IMR-90 (cell line): ENCODE data around the gene CDH1. TPM values are rescaled to one million over a fixed set of nuclear protein-coding genes. Genes with fewer than 3 reads are reported as not detected.

Source experiments
- ATAC-seq: fragments of 200-7000 bp; cut with Tn5 transposase; 2 replicates; pipeline ENCODE4 v1.9.1; 2020; ENCODE audit warnings: low read depth, mild to moderate bottlenecking, moderate library complexity
- BruUV-seq: library from RNA; stranded (reverse); fragments of 400-500 nt; replicated peaks from 2 replicates; lab custom pipeline; 2021; lab: Mats Ljungman, UMichigan
- CTCF ChIA-PET: fragments of 300-600 bp; formaldehyde crosslinking; extraction: SDS; loops from one replicate; lab custom pipeline; 2021; ENCODE audit warnings: antibody characterized with exemption; lab: Yijun Ruan, JAX
- POLR2A ChIA-PET: fragments of 300-600 bp; sonication (Branson Sonifier 250); formaldehyde crosslinking; loops from one replicate; lab custom pipeline; 2022; ENCODE audit warnings: antibody characterized with exemption; ENCODE audit not compliant: unreplicated experiment; lab: Charles Lee
- DNase-seq: peaks from one replicate; pipeline ENCODE4 v3.0.0; 2013
- H2AFZ ChIP-seq: replicated peaks from 2 replicates; pipeline ENCODE3; 2013; ENCODE audit warnings: low read length, mild to moderate bottlenecking; ENCODE audit not compliant: poor library complexity
- H2AK5ac ChIP-seq: 2 replicates; pipeline ENCODE4 v1.6.1; 2013; ENCODE audit warnings: low read depth, low read length, inconsistent platforms
- H2AK9ac ChIP-seq: replicated peaks from 2 replicates; pipeline ENCODE3; 2013; ENCODE audit warnings: mild to moderate bottlenecking, low read depth, low read length, moderate library complexity; ENCODE audit not compliant: poor library complexity
- H2BK120ac ChIP-seq: 2 replicates; pipeline ENCODE4 v1.6.1; 2013; ENCODE audit warnings: low read depth, low read length, inconsistent platforms
- H2BK15ac ChIP-seq: 3 replicates; pipeline ENCODE4 v1.6.1; 2013; ENCODE audit warnings: low read depth, low read length, inconsistent platforms
- H2BK20ac ChIP-seq: 2 replicates; pipeline ENCODE4 v1.6.1; 2013; ENCODE audit warnings: low read depth, mild to moderate bottlenecking, inconsistent platforms, low read length, moderate library complexity
- H2BK5ac ChIP-seq: 2 replicates; pipeline ENCODE4 v1.6.1; 2013; ENCODE audit warnings: mild to moderate bottlenecking, low read depth, low read length, inconsistent platforms; ENCODE audit not compliant: poor library complexity, severe bottlenecking
- H3K14ac ChIP-seq: replicated peaks from 2 replicates; pipeline ENCODE4 v1.6.1; 2013; ENCODE audit warnings: low read depth, low read length, inconsistent platforms
- H3K18ac ChIP-seq: 2 replicates; pipeline ENCODE4 v1.6.1; 2013; ENCODE audit warnings: low read depth, low read length, control low read depth
- H3K23ac ChIP-seq: 2 replicates; pipeline ENCODE4 v1.6.1; 2013; ENCODE audit warnings: low read depth, low read length, inconsistent platforms
- H3K27ac ChIP-seq: 2 replicates; pipeline ENCODE4 v1.5.1; 2013; ENCODE audit warnings: mild to moderate bottlenecking, control low read depth, low read length; ENCODE audit not compliant: insufficient read depth
- H3K27me3 ChIP-seq: 2 replicates; pipeline ENCODE4 v1.6.1; 2013; ENCODE audit warnings: low read length; ENCODE audit not compliant: control insufficient read depth, insufficient read depth
- H3K36me3 ChIP-seq: 2 replicates; pipeline ENCODE4 v1.6.1; 2013; ENCODE audit warnings: low read length, mixed read lengths; ENCODE audit not compliant: control insufficient read depth, insufficient read depth
- H3K4ac ChIP-seq: 2 replicates; pipeline ENCODE4 v1.6.1; 2013; ENCODE audit warnings: low read depth, low read length, inconsistent platforms
- H3K4me1 ChIP-seq: 2 replicates; pipeline ENCODE4 v1.6.1; 2013; ENCODE audit warnings: low read length, mixed read lengths; ENCODE audit not compliant: control insufficient read depth, insufficient read depth
- H3K4me2 ChIP-seq: 2 replicates; pipeline ENCODE4 v1.6.1; 2013; ENCODE audit warnings: low read depth, mild to moderate bottlenecking, control low read depth, low read length, moderate library complexity
- H3K4me3 ChIP-seq: 2 replicates; pipeline ENCODE4 v1.5.1; 2013; ENCODE audit warnings: low read depth, mild to moderate bottlenecking, control low read depth, low read length, moderate library complexity; ENCODE audit not compliant: insufficient read depth
- H3K56ac ChIP-seq: 2 replicates; pipeline ENCODE4 v1.6.1; 2013; ENCODE audit warnings: low read length, inconsistent platforms; ENCODE audit not compliant: insufficient read depth; ENCODE audit errors: extremely low read depth
- H3K79me1 ChIP-seq, 2 experiments: 2 replicates each; pipeline ENCODE4 v1.6.1; 2013; ENCODE audit warnings: low read length in 2 of 2, inconsistent platforms in 1 of 2, low read depth in 1 of 2
- H3K9ac ChIP-seq: 2 replicates; pipeline ENCODE4 v1.6.1; 2013; ENCODE audit warnings: low read depth, low read length, control low read depth
- H3K9me1 ChIP-seq: 2 replicates; pipeline ENCODE4 v1.6.1; 2013; ENCODE audit warnings: low read length, inconsistent platforms; ENCODE audit not compliant: insufficient read depth
- H3K9me3 ChIP-seq: 2 replicates; pipeline ENCODE4 v1.6.1; 2013; ENCODE audit warnings: low read length; ENCODE audit not compliant: control insufficient read depth, insufficient read depth
- H4K20me1 ChIP-seq: 2 replicates; pipeline ENCODE4 v1.6.1; 2013; ENCODE audit warnings: low read length, inconsistent platforms; ENCODE audit not compliant: insufficient read depth
- H4K5ac ChIP-seq: 2 replicates; pipeline ENCODE4 v1.6.1; 2013; ENCODE audit warnings: mild to moderate bottlenecking, low read depth, low read length, control low read depth
- H4K8ac ChIP-seq, 2 experiments: 2 replicates each; pipeline ENCODE4 v1.6.1; 2013; ENCODE audit warnings: low read depth in 2 of 2, low read length in 2 of 2, control low read depth in 1 of 2, inconsistent platforms in 1 of 2
- H4K91ac ChIP-seq: 2 replicates; pipeline ENCODE4 v1.6.1; 2013; ENCODE audit warnings: low read depth, low read length, inconsistent platforms; ENCODE audit not compliant: insufficient read depth
- CEBPB ChIP-seq: IDR thresholded peaks from 2 replicates; pipeline ENCODE4 v1.6.1; 2012; ENCODE audit warnings: low read depth, low read length, improper control_type of control experiment
- CHD1 ChIP-seq: IDR thresholded peaks from 2 replicates; pipeline ENCODE4 v1.6.1; 2012; ENCODE audit warnings: low read depth, low read length, improper control_type of control experiment
- CTCF ChIP-seq: conservative IDR thresholded peaks from 2 replicates; pipeline ENCODE4 v1.5.1; 2012; ENCODE audit warnings: mild to moderate bottlenecking, low read depth, low read length, improper control_type of control experiment
- ELK1 ChIP-seq: fragments of 150-350 bp; IDR thresholded peaks from 2 replicates; pipeline ENCODE4 v1.6.1; 2016; ENCODE audit warnings: low read depth, mild to moderate bottlenecking, low read length, moderate library complexity, borderline replicate concordance
- FOS ChIP-seq: fragments of 150-350 bp; IDR thresholded peaks from 2 replicates; pipeline ENCODE4 v1.6.1; 2016; ENCODE audit warnings: low read depth, low read length
- MXI1 ChIP-seq: IDR thresholded peaks from 2 replicates; pipeline ENCODE4 v1.6.1; 2012; ENCODE audit warnings: low read depth, mild to moderate bottlenecking, low read length, moderate library complexity, borderline replicate concordance
- NFE2L2 ChIP-seq: fragments of 150-350 bp; IDR thresholded peaks from 2 replicates; pipeline ENCODE4 v1.6.1; 2016; ENCODE audit warnings: low read depth, mild to moderate bottlenecking, low read length
- POLR2A ChIP-seq: IDR thresholded peaks from 2 replicates; pipeline ENCODE4 v1.6.1; 2012; ENCODE audit warnings: mild to moderate bottlenecking, low read depth, low read length
- RAD21 ChIP-seq: IDR thresholded peaks from 2 replicates; pipeline ENCODE4 v1.6.1; 2012; ENCODE audit warnings: low read length, improper control_type of control experiment
- SMC3 ChIP-seq: fragments of 150-350 bp; IDR thresholded peaks from 2 replicates; pipeline ENCODE4 v1.6.1; 2016; ENCODE audit warnings: low read depth, mild to moderate bottlenecking, antibody characterized with exemption, low read length, moderate library complexity
- WGBS, 2 experiments: methylation state at CpG; one replicate each; pipeline versions ENCODE4 v1.1.5 to v1.1.7; 2013; ENCODE audit warnings: missing lambda C conversion rate in 2 of 2; ENCODE audit not compliant: insufficient read length in 1 of 2; ENCODE audit errors: extremely low coverage in 2 of 2; 5-methylcytosine and 5-hydroxymethylcytosine counted together
- dilution Hi-C: fragments of 300-500 bp; cut with HindIII; formaldehyde crosslinking; loops from one replicate; pipeline ENCODE4 v1.14.3; 2018; ENCODE audit warnings: low sequenced_read_pairs; ENCODE audit not compliant: unreplicated experiment
- in situ Hi-C: fragments of 300-500 bp; cut with MboI; formaldehyde crosslinking; loops from 3 replicates; pipeline ENCODE4 v1.14.3; 2019; ENCODE audit warnings: low sequenced_read_pairs, inconsistent platforms, mixed read lengths
- intact Hi-C: fragments of 100-400 bp; cut with micrococcal nuclease; formaldehyde crosslinking; loops from 2 replicates; pipeline ENCODE4 v1.10.0; 2022
- polyA plus RNA-seq, 3 experiments: library from polyadenylated mRNA; depleted of rRNA; stranded (reverse); fragments of >200 nt; gene quantifications; 2 replicates each; pipeline ENCODE4 v1.2.3, GENCODE V29; 2012; ENCODE audit warnings: low replicate concordance in 1 of 3
- total RNA-seq: library from RNA; depleted of rRNA; stranded (reverse); fragments of >200 nt; gene quantifications from 2 replicates; pipeline ENCODE4 v1.2.3, GENCODE V29; 2012

CDH1 gene
- total and polyA plus RNA-seq, 2 of the 4 experiments (the other 2 are of a cell fraction) = under 0.01 TPM; not detected in 1

- no peak for TF ChIP-seq NFE2L2
Observed at GRCh38 chr16:68873635-68874471, 136.8 kb downstream of the CDH1 start (continued).

- Histone ChIP-seq H2AK5ac (no peak overlapping the region), H2AFZ (no peak overlapping the region), H3K9ac (no peak overlapping the region), H3K79me1 (no peaks in the 10 kb centered on the region), H3K27ac (no peak overlapping the region), H3K18ac (no peak overlapping the region), H3K9me3 (no peaks in the 10 kb centered on the region), H3K9me1 (no peaks in the 10 kb centered on the region), H2AK9ac (no peak overlapping the region), H4K5ac (no peak overlapping the region), H2BK5ac (no peak overlapping the region), H3K14ac (no peak overlapping the region), H3K27me3 (no peaks in the 10 kb centered on the region), H4K20me1 (no peaks in the 10 kb centered on the region), H4K91ac (no peak overlapping the region), H3K23ac (no peak overlapping the region), H4K8ac (no peak overlapping the region), H3K56ac (no peak overlapping the region), H3K36me3 (peaks cover 12% of the 10 kb centered on the region), H2BK20ac (no peak overlapping the region), H2BK120ac (no peak overlapping the region), H3K4ac (no peak overlapping the region), H3K4me2 (no peak overlapping the region), H3K4me1 (no peaks in the 10 kb centered on the region), H2BK15ac (no peak overlapping the region), H3K4me3 (no peak overlapping the region)
- ChIA-PET POLR2A (no interaction called here), CTCF (interaction anchor here (0.7 kb wide), 1 partner anchor 355 kb away, joined by 3 read pairs; no protein-coding TSS in a partner anchor)
- no CpG with 5 or more reads among the region's 4 CpGs for WGBS, 2 experiments
- TF ChIP-seq CHD1 (no peak), RAD21 (no peak), ELK1 (no peak), CTCF (no peak), FOS (no peak), NFE2L2 (no peak), POLR2A (no peak), MXI1 (no peak), SMC3 (no peak), CEBPB (no peak)
- no peak for ATAC-seq
- DNase-seq = no peak
- dilution Hi-C loops (no loop called here), intact Hi-C loops (no loop called here), in situ Hi-C loops (no loop called here)
- no TSS peak for BruUV-seq
Observed at GRCh38 chr16:68875871-68876270, 138.8 kb downstream of the CDH1 start.
